ENCODE data around the gene ATP1B3.

DNA sequence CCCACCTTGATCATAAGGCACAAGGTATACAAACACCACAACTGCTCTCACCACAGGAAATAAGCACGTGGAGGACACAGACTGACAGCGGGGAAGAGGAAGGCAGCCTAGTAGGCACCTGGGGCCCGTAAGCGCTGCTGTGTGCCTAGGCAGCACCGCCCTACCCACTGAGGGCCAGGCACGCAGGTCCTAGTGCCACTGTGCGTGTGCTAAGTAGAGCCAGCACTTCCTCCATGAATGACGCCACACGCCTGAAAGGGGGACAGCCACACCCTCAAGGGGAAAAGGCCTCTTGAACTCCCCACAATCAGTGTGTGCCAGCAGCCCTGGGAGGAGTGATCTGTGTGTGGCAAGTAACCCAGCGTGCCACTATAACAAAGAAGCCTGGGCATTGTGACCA, 73.0 kb downstream of the ATP1B3 start:
- TF ChIP-seq, protein P1, sequence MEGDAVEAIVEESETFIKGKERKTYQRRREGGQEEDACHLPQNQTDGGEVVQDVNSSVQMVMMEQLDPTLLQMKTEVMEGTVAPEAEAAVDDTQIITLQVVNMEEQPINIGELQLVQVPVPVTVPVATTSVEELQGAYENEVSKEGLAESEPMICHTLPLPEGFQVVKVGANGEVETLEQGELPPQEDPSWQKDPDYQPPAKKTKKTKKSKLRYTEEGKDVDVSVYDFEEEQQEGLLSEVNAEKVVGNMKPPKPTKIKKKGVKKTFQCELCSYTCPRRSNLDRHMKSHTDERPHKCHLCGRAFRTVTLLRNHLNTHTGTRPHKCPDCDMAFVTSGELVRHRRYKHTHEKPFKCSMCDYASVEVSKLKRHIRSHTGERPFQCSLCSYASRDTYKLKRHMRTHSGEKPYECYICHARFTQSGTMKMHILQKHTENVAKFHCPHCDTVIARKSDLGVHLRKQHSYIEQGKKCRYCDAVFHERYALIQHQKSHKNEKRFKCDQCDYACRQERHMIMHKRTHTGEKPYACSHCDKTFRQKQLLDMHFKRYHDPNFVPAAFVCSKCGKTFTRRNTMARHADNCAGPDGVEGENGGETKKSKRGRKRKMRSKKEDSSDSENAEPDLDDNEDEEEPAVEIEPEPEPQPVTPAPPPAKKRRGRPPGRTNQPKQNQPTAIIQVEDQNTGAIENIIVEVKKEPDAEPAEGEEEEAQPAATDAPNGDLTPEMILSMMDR (IDR thresholded peaks at IDR 0.05; ENCODE audit: insufficient read depth, low read depth, low read length), result no peak
- TF ChIP-seq EZH2 (IDR thresholded peaks at IDR 0.05; ENCODE audit: insufficient read depth, low read length), result no peak
